ENCODE measurements around the gene TMEM26.

Gene TMEM26

DNA sequence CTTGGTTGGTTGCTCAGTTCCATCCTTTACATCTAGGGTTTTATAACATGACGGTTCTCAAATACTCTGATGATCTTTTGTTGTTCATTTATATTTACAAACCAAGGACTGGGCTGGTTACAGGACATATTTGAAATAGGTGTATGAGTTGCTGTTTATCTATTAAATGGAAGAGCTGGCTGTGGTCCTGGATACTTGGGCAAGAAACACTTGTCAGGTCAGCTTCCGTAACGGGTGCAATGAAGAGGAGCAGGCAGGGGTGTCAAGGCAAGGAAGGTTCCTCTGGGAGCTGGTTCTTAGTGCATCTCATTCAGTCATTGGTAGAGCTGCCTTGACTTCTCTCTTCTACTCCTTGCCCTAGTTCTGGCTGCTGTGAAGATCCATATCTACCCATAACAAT, 4.8 kb upstream of the TMEM26 start:
- H3K27ac ChIP-seq = no peak overlapping the region

GRCh38 chr10:61456095-61456789, 3.1 kb upstream of the TMEM26 start:
- TF ChIP-seq ZFX (IDR thresholded peaks at IDR 0.05) = no peak
- TF ChIP-seq, protein P1, sequence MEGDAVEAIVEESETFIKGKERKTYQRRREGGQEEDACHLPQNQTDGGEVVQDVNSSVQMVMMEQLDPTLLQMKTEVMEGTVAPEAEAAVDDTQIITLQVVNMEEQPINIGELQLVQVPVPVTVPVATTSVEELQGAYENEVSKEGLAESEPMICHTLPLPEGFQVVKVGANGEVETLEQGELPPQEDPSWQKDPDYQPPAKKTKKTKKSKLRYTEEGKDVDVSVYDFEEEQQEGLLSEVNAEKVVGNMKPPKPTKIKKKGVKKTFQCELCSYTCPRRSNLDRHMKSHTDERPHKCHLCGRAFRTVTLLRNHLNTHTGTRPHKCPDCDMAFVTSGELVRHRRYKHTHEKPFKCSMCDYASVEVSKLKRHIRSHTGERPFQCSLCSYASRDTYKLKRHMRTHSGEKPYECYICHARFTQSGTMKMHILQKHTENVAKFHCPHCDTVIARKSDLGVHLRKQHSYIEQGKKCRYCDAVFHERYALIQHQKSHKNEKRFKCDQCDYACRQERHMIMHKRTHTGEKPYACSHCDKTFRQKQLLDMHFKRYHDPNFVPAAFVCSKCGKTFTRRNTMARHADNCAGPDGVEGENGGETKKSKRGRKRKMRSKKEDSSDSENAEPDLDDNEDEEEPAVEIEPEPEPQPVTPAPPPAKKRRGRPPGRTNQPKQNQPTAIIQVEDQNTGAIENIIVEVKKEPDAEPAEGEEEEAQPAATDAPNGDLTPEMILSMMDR (conservative IDR thresholded peaks at IDR 0.05) = no peak

More for the DNA sequence above, 4.8 kb upstream of the TMEM26 start:
- no peak for TF ChIP-seq ZFX (IDR thresholded peaks at IDR 0.05)
- TF ChIP-seq, protein P1 (conservative IDR thresholded peaks at IDR 0.05) = no peak

DNA sequence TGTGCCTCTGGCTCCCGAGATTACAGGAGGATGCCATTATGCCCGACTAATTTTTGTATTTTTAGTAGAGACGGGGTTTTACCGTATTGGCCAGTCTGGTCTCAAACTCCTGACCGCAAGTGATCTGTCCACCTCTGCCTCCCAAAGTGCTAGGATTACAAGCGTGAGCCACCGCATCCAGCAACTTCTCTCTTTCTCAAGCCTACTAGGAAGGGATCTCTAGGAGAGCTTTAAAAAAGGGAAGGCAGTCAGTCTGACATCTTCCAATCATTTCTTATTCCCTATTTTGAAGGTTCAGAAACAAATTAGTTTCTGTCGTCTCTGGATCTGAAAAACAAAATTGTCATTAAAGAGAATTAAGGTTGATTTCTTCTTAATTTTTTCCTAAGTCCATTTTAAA, 2.5 kb upstream of the TMEM26 start:
- TF ChIP-seq, protein P1 (conservative IDR thresholded peaks at IDR 0.05) = no peak
- TF ChIP-seq ZFX (IDR thresholded peaks at IDR 0.05) = no peak
- no peak overlapping the region for H3K27ac ChIP-seq

More at GRCh38 chr10:61456095-61456789, 3.1 kb upstream of the TMEM26 start:
- H3K27ac ChIP-seq = no peak overlapping the region

DNA sequence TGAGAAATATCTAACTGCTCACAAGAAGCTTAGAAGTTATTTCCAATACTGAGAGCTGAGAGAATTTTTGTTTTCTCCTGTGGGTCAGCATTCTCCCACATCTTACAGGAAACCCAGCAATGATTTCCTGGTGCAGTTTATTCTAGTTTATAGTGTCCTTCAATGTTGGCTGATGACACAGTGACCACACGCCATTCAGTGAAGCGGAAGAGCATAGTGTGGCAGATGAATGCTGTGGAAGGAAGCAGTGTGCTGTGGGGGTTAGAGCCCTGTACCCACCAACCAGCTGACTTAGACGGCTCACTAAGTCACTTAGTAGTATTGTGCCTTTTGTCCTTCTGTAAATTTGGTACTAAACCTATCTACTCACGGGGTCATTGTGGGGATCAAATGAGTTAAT, 1.4 kb upstream of the TMEM26 start:
- no peak overlapping the region for H3K27ac ChIP-seq
- TF ChIP-seq, protein P1 (conservative IDR thresholded peaks at IDR 0.05) = no peak

GRCh38 chr10:61452151-61452651, 980 bp downstream of the TMEM26 start:
- no peak overlapping the region for H3K27ac ChIP-seq
- TF ChIP-seq ZFX (IDR thresholded peaks at IDR 0.05) = no peak
- TF ChIP-seq, protein P1 (conservative IDR thresholded peaks at IDR 0.05) = no peak

DNA sequence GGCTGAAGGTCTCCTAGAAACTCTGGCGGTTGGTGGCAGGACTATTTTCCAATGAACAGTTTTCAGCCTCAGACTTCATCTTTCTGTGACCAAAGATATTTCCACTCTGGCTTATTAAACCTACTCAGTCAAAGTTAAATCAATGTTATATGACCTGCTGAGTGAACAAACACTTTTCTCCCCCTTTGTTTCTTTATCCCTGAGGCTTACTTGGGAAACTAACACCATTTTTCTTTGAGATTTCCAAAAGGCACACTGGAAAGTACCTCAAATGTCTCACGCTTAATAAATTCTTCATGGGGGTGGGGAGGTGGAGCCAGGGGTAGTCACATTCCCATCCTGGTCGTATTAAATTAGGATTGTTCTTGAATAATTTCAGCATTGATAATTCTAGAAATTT, 1.8 kb downstream of the TMEM26 start:
- no peak overlapping the region for H3K27ac ChIP-seq
- TF ChIP-seq, protein P1 (conservative IDR thresholded peaks at IDR 0.05) = no peak
- TF ChIP-seq ZFX (IDR thresholded peaks at IDR 0.05) = no peak

DNA sequence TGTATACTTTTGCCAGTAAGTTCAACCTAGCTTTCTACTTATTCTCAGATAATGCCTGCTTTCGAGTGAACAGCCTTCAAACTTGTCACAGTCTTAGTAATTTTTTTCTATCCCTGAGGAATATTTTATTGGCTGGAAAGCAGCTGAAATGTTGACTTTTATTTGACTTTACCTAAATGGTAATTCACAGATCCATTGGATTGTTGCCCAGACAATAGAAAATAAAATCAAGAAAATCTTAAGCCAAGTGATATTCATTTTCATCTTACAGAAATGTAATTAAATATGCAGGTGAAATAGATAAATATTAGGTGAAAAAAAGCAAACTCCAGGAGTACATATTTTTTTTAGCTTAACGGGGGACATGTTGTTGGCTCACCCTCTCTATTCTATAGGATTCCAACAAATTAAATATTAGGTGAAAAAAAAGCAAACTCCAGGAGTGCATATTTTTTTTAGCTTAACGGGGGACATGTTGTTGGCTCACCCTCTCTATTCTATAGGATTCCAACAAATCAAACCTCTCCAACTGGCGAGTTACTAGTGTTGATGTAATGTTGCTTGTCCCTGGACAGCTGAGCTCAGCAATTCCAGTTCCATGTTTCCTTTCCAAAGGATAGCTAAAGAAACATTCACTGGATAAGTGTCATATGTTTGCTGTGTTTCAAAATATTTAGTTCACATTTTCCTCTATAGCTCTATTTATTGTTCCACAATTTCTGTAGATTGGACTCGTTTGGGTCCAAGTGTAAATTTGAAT, 4.2 kb downstream of the TMEM26 start:
- TF ChIP-seq, protein P1 (conservative IDR thresholded peaks at IDR 0.05) = no peak
- no peak for TF ChIP-seq ZFX (IDR thresholded peaks at IDR 0.05)
- H3K27ac ChIP-seq = no peak overlapping the region
